Measurements from ENCODE around the gene C2CD2.

DNA sequence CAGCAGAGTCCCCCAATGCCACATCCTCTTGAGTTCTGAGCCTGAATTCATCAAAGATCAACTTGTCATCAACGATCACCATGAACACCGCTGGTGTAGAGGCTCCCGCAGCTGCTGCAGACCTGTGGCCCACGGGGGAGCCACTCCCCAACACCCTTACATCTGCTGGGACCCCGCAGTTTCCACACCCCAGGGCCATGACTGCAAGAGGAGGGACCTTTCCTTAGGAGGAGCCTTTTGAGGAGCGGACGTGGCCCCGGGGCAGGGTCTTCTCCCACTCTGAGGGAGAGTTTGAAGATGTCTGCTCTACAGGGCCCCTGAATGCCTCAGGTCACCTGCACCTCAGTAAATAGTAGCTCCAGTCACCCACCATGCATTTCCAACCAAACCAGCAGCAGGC lies 77.4 kb downstream of the C2CD2 start:
- no peak for TF ChIP-seq CTCF (IDR thresholded peaks at IDR 0.05)
- no peak for TF ChIP-seq POLR2A (IDR thresholded peaks at IDR 0.05)
